ENCODE data around the gene KMT5B. TPM values are rescaled to one million over a fixed set of nuclear protein-coding genes. Genes with fewer than 3 reads are reported as not detected.

The KMT5B gene
- polyA plus RNA-seq, 2 of the 4 experiments (the other 2 are of a cell fraction), result 15.2 to 27.1 TPM

- no peak for ATAC-seq
- ChIA-PET CTCF (no interaction called here), POLR2A (no interaction called here)
- no peak overlapping the region for H3K4me2 ChIP-seq
- no peak overlapping the region for H3K27ac ChIP-seq
- H3K4me1 ChIP-seq, result no peaks in the 10 kb centered on the region
- H3K9me3 ChIP-seq, result no peaks in the 10 kb centered on the region
- no peak for DNase-seq (ENCODE audit: low read depth in 1 of 2, low spot score in 1 of 2)
- FAIRE-seq, result no peak
- H3K4me3 ChIP-seq, result no peak overlapping the region
- 91% methylated on average over 7 of the region's 7 CpGs for WGBS (ENCODE audit: missing lambda C conversion rate)
- TF ChIP-seq PBX3 (IDR thresholded peaks at IDR 0.05), result no peak
- no peak for TF ChIP-seq EHMT2 (IDR thresholded peaks at IDR 0.05; ENCODE audit: low read depth)
- TF ChIP-seq EHF (CRISPR knock-in tag; IDR thresholded peaks at IDR 0.05), result no peak
Measured at GRCh38 chr11:68160100-68160695, 52.9 kb downstream of the KMT5B start.

- TF ChIP-seq CHD4 (IDR thresholded peaks at IDR 0.05; ENCODE audit: borderline replicate concordance), result no peak
- TF ChIP-seq EHF (CRISPR knock-in tag; IDR thresholded peaks at IDR 0.05), result no peak
- TF ChIP-seq TFCP2L1 (CRISPR knock-in tag; IDR thresholded peaks at IDR 0.05), result no peak
- no peak for TF ChIP-seq SREBF2 (IDR thresholded peaks at IDR 0.05)
- TF ChIP-seq REST (IDR thresholded peaks at IDR 0.05), result no peak
- TF ChIP-seq RFX5 (IDR thresholded peaks at IDR 0.05), result no peak
- TF ChIP-seq FOSL2 (IDR thresholded peaks at IDR 0.05), result no peak
- no peak for TF ChIP-seq FOSL2 (CRISPR knock-in tag; IDR thresholded peaks at IDR 0.05)
- TF ChIP-seq POLR2AphosphoS2 (conservative IDR thresholded peaks at IDR 0.05; ENCODE audit: low read length), result no peak
- no peak for TF ChIP-seq USF2 (IDR thresholded peaks at IDR 0.05)
- TF ChIP-seq HEYL (CRISPR knock-in tag; IDR thresholded peaks at IDR 0.05), result no peak
- TF ChIP-seq BHLHE40 (IDR thresholded peaks at IDR 0.05; ENCODE audit: low read depth, low read length), result no peak
- no peak for TF ChIP-seq MYC (IDR thresholded peaks at IDR 0.05; ENCODE audit: borderline replicate concordance, low read length)
- TF ChIP-seq ELK1 (IDR thresholded peaks at IDR 0.05; ENCODE audit: low read depth, low read length), result no peak
- TF ChIP-seq PBX3 (IDR thresholded peaks at IDR 0.05), result no peak
- no peak for TF ChIP-seq JUN (IDR thresholded peaks at IDR 0.05)
- TF ChIP-seq HDAC2 (IDR thresholded peaks at IDR 0.05), result no peak
- TF ChIP-seq MAZ (IDR thresholded peaks at IDR 0.05; ENCODE audit: borderline replicate concordance, low read depth, low read length), result no peak
- Histone ChIP-seq H3K27ac (no peak overlapping the region), H3K4me2 (no peak overlapping the region), H3K4me1 (no peaks in the 10 kb centered on the region), H3K9me3 (no peaks in the 10 kb centered on the region), H3K4me3 (no peak overlapping the region)
- DNase-seq (ENCODE audit: low read depth in 1 of 2, low spot score in 1 of 2), result no peak
- ChIA-PET CTCF (interaction anchor here (1.7 kb wide), 1 partner anchor 25 kb away, joined by 3 read pairs; no protein-coding TSS in a partner anchor), POLR2A (no interaction called here)
- ATAC-seq, result no peak
- 82% methylated on average over 6 of the region's 6 CpGs for WGBS (ENCODE audit: missing lambda C conversion rate)
- no peak for FAIRE-seq
Measured at GRCh38 chr11:68159665-68160064, 53.4 kb downstream of the KMT5B start.
